Ectodermal cell (in vitro differentiated cells): ENCODE measurements around the gene MANF.

Experiments
- H3K27ac ChIP-seq: 2 replicates; pipeline ENCODE4 v1.7.0; 2013; ENCODE audit warnings: mild to moderate bottlenecking, low read depth, low read length; ENCODE audit not compliant: insufficient read depth, poor library complexity, severe bottlenecking
- H3K27me3 ChIP-seq: 2 replicates; pipeline ENCODE4 v1.7.0; 2013; ENCODE audit warnings: mild to moderate bottlenecking, low read length; ENCODE audit not compliant: insufficient read depth, control insufficient read depth, poor library complexity, severe bottlenecking
- H3K36me3 ChIP-seq: one replicate; pipeline ENCODE4 v1.7.0; 2013; ENCODE audit warnings: low read length; ENCODE audit not compliant: control insufficient read depth, insufficient read depth
- H3K4me1 ChIP-seq: one replicate; pipeline ENCODE4 v1.7.0; 2013; ENCODE audit warnings: low read length; ENCODE audit not compliant: control insufficient read depth, insufficient read depth
- H3K4me3 ChIP-seq: 2 replicates; pipeline ENCODE4 v1.7.0; 2013; ENCODE audit warnings: low read depth, low read length, control low read depth; ENCODE audit not compliant: insufficient read depth
- H3K9me3 ChIP-seq: 2 replicates; pipeline ENCODE4 v1.7.0; 2013; ENCODE audit warnings: mild to moderate bottlenecking, low read length, moderate library complexity; ENCODE audit not compliant: control insufficient read depth
- WGBS, 2 experiments: methylation state at CpG; one replicate each; pipeline ENCODE4 v1.1.7; 2013; ENCODE audit warnings: missing lambda C conversion rate in 2 of 2; 5-methylcytosine and 5-hydroxymethylcytosine counted together

MANF gene

GRCh38 chr3:51371943-51372557 lies 13.0 kb upstream of the MANF start:
- no peak overlapping the region for H3K27ac ChIP-seq
- no peak overlapping the region for H3K4me3 ChIP-seq
- no peaks in the 10 kb centered on the region for H3K4me1 ChIP-seq
- no peaks in the 10 kb centered on the region for H3K36me3 ChIP-seq
- H3K9me3 ChIP-seq, result no peaks in the 10 kb centered on the region
- WGBS, 2 experiments, result 39 to 52% methylated on average over 2 to 3 of the region's 4 CpGs
- no peaks in the 10 kb centered on the region for H3K27me3 ChIP-seq

DNA sequence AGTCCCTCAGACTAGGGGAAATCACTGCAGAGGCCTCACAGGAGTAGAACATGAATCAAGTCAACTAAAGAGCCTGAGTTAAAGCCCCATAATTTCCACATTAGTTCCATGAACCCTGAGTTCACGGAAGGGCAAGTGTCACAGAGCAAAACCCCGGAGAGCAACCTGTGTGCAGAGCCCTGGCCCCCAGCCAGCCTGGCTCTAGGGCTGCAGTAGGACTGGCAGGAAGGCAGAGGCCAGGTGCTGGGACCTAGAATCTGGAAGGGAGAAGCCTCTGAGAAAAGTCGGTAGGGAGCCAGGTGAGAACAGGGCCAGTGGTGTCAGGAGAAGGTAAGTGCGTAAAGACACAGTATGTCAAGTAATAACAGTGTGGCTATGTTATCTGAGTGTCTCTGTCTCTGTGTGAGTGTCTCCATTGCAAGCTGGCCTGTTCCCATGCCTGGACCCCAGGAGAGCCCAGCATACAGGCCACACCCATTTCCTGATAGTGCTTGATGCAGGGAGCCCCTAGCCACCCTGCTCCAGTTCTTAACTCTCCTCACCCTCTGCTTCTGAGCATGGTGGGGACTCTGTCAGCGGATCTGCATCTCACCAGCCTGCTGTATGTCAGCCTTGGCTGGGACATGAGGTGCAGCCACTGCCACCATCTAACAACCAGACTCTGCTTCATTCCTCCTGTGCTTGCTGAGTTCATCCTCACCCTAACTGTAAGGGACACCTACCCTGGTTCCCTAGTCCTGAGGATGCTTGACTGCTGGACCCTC lies 11.3 kb upstream of the MANF start:
- Histone ChIP-seq H3K9me3 (no peaks in the 10 kb centered on the region), H3K27me3 (no peaks in the 10 kb centered on the region), H3K36me3 (no peaks in the 10 kb centered on the region), H3K4me3 (no peak overlapping the region), H3K4me1 (no peaks in the 10 kb centered on the region), H3K27ac (no peak overlapping the region)
- 93 to 94% methylated on average over 5 of the region's 5 CpGs for WGBS, 2 experiments

- Histone ChIP-seq H3K27me3 (no peaks in the 10 kb centered on the region), H3K27ac (no peak overlapping the region), H3K4me3 (no peak overlapping the region), H3K4me1 (no peaks in the 10 kb centered on the region), H3K9me3 (no peaks in the 10 kb centered on the region), H3K36me3 (no peaks in the 10 kb centered on the region)
- WGBS, 2 experiments, result 95 to 96% methylated on average over 11 of the region's 11 CpGs
These were observed 10.6 kb upstream of the MANF start for GRCh38 chr3:51374456-51374855.

GRCh38 chr3:51375136-51375535 lies 10.0 kb upstream of the MANF start:
- no peak overlapping the region for H3K27ac ChIP-seq
- no peaks in the 10 kb centered on the region for H3K36me3 ChIP-seq
- no peaks in the 10 kb centered on the region for H3K27me3 ChIP-seq
- H3K4me1 ChIP-seq, result no peaks in the 10 kb centered on the region
- H3K9me3 ChIP-seq, result no peaks in the 10 kb centered on the region
- H3K4me3 ChIP-seq, result no peak overlapping the region

DNA sequence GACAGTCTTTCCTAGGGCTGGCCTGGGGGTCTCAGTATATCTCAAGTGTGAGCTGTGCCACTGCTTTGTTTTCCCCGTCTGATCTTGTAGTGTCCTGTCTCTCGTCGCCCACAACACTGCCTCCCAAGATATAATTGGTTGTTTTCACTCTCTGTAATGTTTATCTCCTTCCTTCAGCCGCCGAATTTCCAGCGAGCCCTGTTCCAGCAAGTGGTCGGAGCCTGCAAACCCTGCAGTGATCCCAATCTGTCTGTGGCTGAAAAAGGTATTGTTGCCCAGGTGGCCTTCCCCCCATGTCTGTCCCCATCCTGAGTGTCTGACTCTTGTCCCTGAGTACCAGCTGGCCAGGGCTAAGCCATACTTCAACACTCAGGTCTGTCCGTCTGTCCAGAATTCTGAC lies 9.5 kb upstream of the MANF start:
- Histone ChIP-seq H3K9me3 (no peaks in the 10 kb centered on the region), H3K27me3 (no peaks in the 10 kb centered on the region), H3K36me3 (no peaks in the 10 kb centered on the region), H3K4me3 (no peak overlapping the region), H3K4me1 (no peaks in the 10 kb centered on the region), H3K27ac (no peak overlapping the region)
- 90 to 94% methylated on average over 8 of the region's 8 CpGs for WGBS, 2 experiments

DNA sequence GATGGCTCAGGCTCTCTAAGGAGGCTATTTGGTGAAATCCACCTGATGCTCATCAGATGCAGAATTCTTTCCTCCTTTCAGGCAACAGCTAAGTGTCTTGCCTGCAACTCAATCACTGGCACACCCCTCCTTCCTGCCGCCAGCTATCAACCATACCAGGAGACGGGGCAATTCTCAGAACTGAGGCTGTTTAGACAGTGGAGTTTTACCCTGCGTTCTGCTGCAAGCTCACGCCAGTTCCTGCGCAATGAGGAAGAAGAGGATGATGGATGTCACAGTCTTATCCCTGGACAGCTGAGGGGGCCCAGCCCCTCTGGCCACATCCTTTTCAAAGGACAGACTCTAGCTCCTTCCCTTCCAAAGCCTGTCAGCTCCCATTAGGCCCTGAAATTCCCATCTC lies 7.0 kb upstream of the MANF start:
- Histone ChIP-seq H3K36me3 (no peaks in the 10 kb centered on the region), H3K27me3 (no peaks in the 10 kb centered on the region), H3K9me3 (no peaks in the 10 kb centered on the region), H3K27ac (no peak overlapping the region), H3K4me1 (no peaks in the 10 kb centered on the region), H3K4me3 (no peak overlapping the region)
- 95% methylated on average over 5 of the region's 5 CpGs for WGBS, 2 experiments

DNA sequence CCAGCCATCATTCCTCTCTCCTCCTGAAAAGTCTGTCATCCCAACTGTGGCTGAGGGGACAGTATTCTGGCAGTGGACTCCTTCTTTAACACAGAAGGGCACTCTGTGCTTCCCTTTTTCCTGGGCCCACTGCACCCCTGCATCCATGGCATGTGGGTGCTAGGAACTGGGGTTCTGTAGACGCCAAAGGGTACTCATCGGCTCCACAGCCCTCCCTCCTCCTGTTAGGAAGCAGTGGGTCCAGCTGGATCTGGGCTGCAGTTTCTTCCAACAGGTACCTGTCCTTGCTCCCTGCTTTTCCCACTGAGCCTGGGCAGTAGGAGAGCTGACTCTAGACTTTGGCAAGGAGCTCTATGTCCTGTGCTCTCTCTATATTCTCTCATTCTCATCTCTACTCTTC lies 6.4 kb upstream of the MANF start:
- H3K9me3 ChIP-seq, result no peaks in the 10 kb centered on the region
- 92 to 96% methylated on average over 2 of the region's 2 CpGs for WGBS, 2 experiments
- no peak overlapping the region for H3K27ac ChIP-seq

DNA sequence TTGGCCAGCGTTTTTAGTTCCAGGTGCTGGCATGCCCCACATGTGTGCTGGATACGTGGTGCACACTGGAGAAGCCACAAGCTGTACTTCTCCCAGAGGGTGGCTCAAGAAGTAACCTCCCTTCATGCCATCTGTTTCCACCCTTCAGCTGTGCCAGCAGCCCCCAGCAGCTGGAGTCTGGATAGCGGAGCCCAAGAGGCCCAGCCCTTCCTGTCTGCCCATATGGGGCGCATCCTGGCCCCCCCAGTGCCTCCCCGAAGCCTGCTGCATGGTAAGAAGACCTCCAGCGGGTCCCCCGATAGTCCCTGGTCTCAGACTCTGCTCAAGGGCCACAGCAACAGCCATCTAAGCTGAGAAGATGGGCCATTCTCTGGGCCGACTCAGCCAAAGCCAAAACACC lies 5.8 kb upstream of the MANF start:
- WGBS, 2 experiments, result 89% methylated on average over 8 of the region's 8 CpGs

More for the DNA sequence above, 6.4 kb upstream of the MANF start:
- Histone ChIP-seq H3K4me1 (no peaks in the 10 kb centered on the region), H3K4me3 (no peak overlapping the region), H3K27me3 (no peaks in the 10 kb centered on the region), H3K36me3 (no peaks in the 10 kb centered on the region)

DNA sequence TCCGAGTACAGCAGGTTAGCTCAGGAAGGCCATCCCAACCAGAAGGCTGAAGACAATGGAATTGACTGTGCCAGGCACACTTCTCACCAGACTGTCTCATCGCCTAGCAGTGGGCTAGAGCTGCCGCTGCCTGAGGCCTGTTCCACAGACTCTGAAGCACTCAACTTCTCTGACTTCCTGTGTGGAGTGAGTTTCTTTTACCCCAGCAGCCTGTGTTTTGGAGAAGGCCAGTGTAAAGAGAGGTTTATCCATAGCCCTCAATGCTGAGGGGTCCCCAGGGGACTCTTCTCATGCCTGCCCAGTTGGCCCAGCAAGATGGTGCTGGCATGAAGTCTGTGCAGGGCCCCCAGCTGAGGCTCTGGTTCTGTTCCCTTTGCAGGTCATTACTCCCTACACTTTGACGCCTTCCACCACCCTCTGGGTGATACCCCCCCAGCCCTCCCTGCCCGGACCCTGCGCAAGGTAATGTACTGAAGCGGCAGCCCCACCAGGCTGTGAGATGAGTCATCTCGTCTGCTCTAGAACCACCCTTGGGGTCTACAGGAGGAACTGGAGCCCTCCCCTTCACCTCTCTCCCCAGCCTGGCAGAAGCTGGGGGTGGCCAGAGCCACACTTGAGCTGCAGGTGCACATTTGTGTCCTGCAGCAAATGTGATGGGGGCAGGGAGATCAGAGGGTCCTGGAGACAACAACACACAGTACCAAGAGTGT lies 5.2 kb upstream of the MANF start:
- 90 to 94% methylated on average over 8 of the region's 8 CpGs for WGBS, 2 experiments
- no peaks in the 10 kb centered on the region for H3K9me3 ChIP-seq
- H3K4me1 ChIP-seq, result no peaks in the 10 kb centered on the region
- H3K27me3 ChIP-seq, result no peaks in the 10 kb centered on the region
- H3K36me3 ChIP-seq, result no peaks in the 10 kb centered on the region
- H3K27ac ChIP-seq, result no peak overlapping the region
- H3K4me3 ChIP-seq, result no peak overlapping the region

More for the DNA sequence above, 5.8 kb upstream of the MANF start:
- no peaks in the 10 kb centered on the region for H3K36me3 ChIP-seq
- no peak overlapping the region for H3K27ac ChIP-seq
- H3K4me3 ChIP-seq, result no peak overlapping the region
- no peaks in the 10 kb centered on the region for H3K4me1 ChIP-seq
- H3K9me3 ChIP-seq, result no peaks in the 10 kb centered on the region
- no peaks in the 10 kb centered on the region for H3K27me3 ChIP-seq

DNA sequence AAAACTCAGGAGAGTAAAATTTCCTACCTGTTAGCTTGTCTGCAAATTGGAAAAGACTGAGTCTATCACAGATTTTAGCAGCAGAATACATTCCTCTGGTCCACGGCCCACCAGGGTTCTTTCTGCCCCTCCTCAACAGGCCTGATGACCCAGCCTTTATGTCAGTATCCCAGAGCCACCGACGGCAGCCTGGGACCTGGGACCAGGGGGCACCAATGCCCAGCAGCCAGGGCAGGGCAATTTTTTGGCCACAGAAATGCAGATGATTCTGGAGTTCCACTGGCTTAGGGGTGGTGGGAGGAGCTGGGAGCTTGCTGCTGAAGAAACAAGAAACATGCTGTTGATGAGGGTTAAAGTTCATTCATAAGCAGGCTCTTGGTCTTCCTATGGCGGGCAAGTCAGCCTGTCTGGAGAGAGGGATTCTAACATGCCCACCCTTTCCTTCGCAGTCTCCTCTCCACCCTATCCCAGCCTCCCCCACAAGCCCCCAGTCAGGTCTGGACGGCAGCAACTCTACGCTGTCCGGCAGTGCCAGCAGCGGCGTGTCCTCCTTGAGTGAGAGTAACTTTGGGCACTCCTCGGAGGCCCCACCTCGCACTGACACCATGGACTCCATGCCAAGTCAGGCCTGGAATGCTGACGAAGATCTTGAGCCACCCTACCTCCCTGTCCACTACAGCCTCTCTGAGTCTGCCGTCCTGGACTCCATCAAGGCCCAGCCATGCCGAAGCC lies 4.3 kb upstream of the MANF start:
- H3K4me3 ChIP-seq, result no peak overlapping the region
- no peak overlapping the region for H3K27ac ChIP-seq
- H3K4me1 ChIP-seq, result no peaks in the 10 kb centered on the region
- no peaks in the 10 kb centered on the region for H3K36me3 ChIP-seq
- whole genome bisulfite sequencing, 2 experiments, result 93 to 94% methylated on average over 15 of the region's 15 CpGs
- H3K9me3 ChIP-seq, result no peaks in the 10 kb centered on the region
- H3K27me3 ChIP-seq, result no peaks in the 10 kb centered on the region
